Measurements from ENCODE around the gene MAEA.

MAEA gene

GRCh38 chr4:1293991-1294390, 4.3 kb downstream of the MAEA start:
- DNase-seq (ENCODE audit: low spot score): peak; percentile 13
- TF ChIP-seq CTCF (IDR thresholded peaks at IDR 0.05; ENCODE audit: extremely low read depth, missing control alignments): no peak

- DNase-seq (ENCODE audit: low spot score): peak; percentile 19
These were observed 4.7 kb downstream of the MAEA start for GRCh38 chr4:1294424-1294823.

GRCh38 chr4:1294891-1295290, 5.2 kb downstream of the MAEA start:
- TF ChIP-seq CTCF (IDR thresholded peaks at IDR 0.05; ENCODE audit: extremely low read depth, missing control alignments): no peak
- peak; percentile 16 for DNase-seq (ENCODE audit: low spot score)

More at GRCh38 chr4:1294424-1294823, 4.7 kb downstream of the MAEA start:
- TF ChIP-seq CTCF (IDR thresholded peaks at IDR 0.05; ENCODE audit: extremely low read depth, missing control alignments): no peak

GRCh38 chr4:1295405-1296055, 5.8 kb downstream of the MAEA start:
- TF ChIP-seq CTCF (IDR thresholded peaks at IDR 0.05; ENCODE audit: extremely low read depth, missing control alignments): no peak
- DNase-seq (ENCODE audit: low spot score): peak; percentile 31

- DNase-seq (ENCODE audit: low spot score): peak; percentile 23
- no peak for TF ChIP-seq CTCF (IDR thresholded peaks at IDR 0.05; ENCODE audit: extremely low read depth, missing control alignments)
These were observed 6.8 kb downstream of the MAEA start for GRCh38 chr4:1296324-1297022.

- DNase-seq (ENCODE audit: low spot score): peak; percentile 18
- TF ChIP-seq CTCF (IDR thresholded peaks at IDR 0.05; ENCODE audit: extremely low read depth, missing control alignments): no peak
These were observed 7.3 kb downstream of the MAEA start for GRCh38 chr4:1297023-1297395.

- peak; percentile 11 for DNase-seq (ENCODE audit: low spot score)
- no peak for TF ChIP-seq CTCF (IDR thresholded peaks at IDR 0.05; ENCODE audit: extremely low read depth, missing control alignments)
These were observed 8.0 kb downstream of the MAEA start for GRCh38 chr4:1297456-1298325.

Measured in GM20000 (cell line).